ENCODE data around the gene C6orf163. TPM values are rescaled to one million over a fixed set of nuclear protein-coding genes. Genes with fewer than 3 reads are reported as not detected.

C6orf163 gene
- total and polyA plus RNA-seq, 2 of the 4 experiments (the other 2 are of a cell fraction): 0.55 to 0.90 TPM

- Histone ChIP-seq H2AK5ac (ENCODE audit: low read depth, low read length) (no peak overlapping the region), H2BK120ac (ENCODE audit: low read depth, low read length) (no peak overlapping the region), H2AK9ac (replicated peaks; ENCODE audit: low read depth, low read length, poor library complexity) (no peak overlapping the region), H2AFZ (replicated peaks; ENCODE audit: low read length, poor library complexity) (no peak overlapping the region), H3K27me3 (ENCODE audit: control insufficient read depth, insufficient read depth, low read length) (peaks cover 7% of the 10 kb centered on the region), H4K91ac (ENCODE audit: insufficient read depth, low read depth, low read length) (no peak overlapping the region), H3K9ac (ENCODE audit: low read depth, low read length) (no peak overlapping the region), H3K18ac (ENCODE audit: low read depth, low read length) (no peak overlapping the region), H3K14ac (replicated peaks; ENCODE audit: low read depth, low read length) (no peak overlapping the region), H4K5ac (ENCODE audit: low read depth, low read length) (no peak overlapping the region), H3K79me1 (ENCODE audit: low read depth in 1 of 2, low read length in 2 of 2) (no peaks in the 10 kb centered on the region), H3K36me3 (ENCODE audit: control insufficient read depth, insufficient read depth, low read length) (no peaks in the 10 kb centered on the region), H3K4me3 (ENCODE audit: insufficient read depth, low read depth, low read length) (no peak overlapping the region), H2BK15ac (ENCODE audit: low read depth, low read length) (no peak overlapping the region), H4K8ac (ENCODE audit: low read depth in 2 of 2, low read length in 2 of 2) (no peak overlapping the region), H2BK5ac (ENCODE audit: low read depth, low read length, poor library complexity, severe bottlenecking) (no peak overlapping the region), H3K4ac (ENCODE audit: low read depth, low read length) (no peak overlapping the region), H3K4me1 (ENCODE audit: control insufficient read depth, insufficient read depth, low read length) (no peaks in the 10 kb centered on the region), H2BK20ac (ENCODE audit: low read depth, low read length) (no peak overlapping the region), H3K56ac (ENCODE audit: extremely low read depth, insufficient read depth, low read length) (no peak overlapping the region), H3K27ac (ENCODE audit: insufficient read depth, low read length) (no peak overlapping the region), H3K9me3 (ENCODE audit: control insufficient read depth, insufficient read depth, low read length) (no peaks in the 10 kb centered on the region), H3K4me2 (ENCODE audit: low read depth, low read length) (no peak overlapping the region), H3K23ac (ENCODE audit: low read depth, low read length) (no peak overlapping the region), H4K20me1 (ENCODE audit: insufficient read depth, low read length) (no peaks in the 10 kb centered on the region), H3K9me1 (ENCODE audit: insufficient read depth, low read length) (no peaks in the 10 kb centered on the region)
- ATAC-seq (ENCODE audit: low read depth) (no peak), DNase-seq (no peak)
- in situ Hi-C loops (cut with MboI; ENCODE audit: low sequenced_read_pairs): no loop called here
- CTCF ChIA-PET: interaction anchor here (0.5 kb wide), 1 partner anchor 176 kb away, joined by 3 read pairs; no protein-coding TSS in a partner anchor
- POLR2A ChIA-PET (ENCODE audit: unreplicated experiment): no interaction called here
- TF ChIP-seq SMC3 (IDR thresholded peaks at IDR 0.05; ENCODE audit: low read depth, low read length): no peak
- TF ChIP-seq CHD1 (IDR thresholded peaks at IDR 0.05; ENCODE audit: low read depth, low read length): no peak
- TF ChIP-seq BHLHE40 (IDR thresholded peaks at IDR 0.05; ENCODE audit: low read depth, low read length): no peak
- TF ChIP-seq POLR2A (IDR thresholded peaks at IDR 0.05; ENCODE audit: low read depth, low read length): no peak
- no peak for TF ChIP-seq RCOR1 (IDR thresholded peaks at IDR 0.05; ENCODE audit: insufficient replicate concordance, low read length)
- TF ChIP-seq NFE2L2 (IDR thresholded peaks at IDR 0.05; ENCODE audit: low read depth, low read length): no peak
- no peak for TF ChIP-seq CEBPB (IDR thresholded peaks at IDR 0.05; ENCODE audit: low read depth, low read length)
- TF ChIP-seq MAZ (IDR thresholded peaks at IDR 0.05; ENCODE audit: borderline replicate concordance, low read depth, low read length): no peak
- TF ChIP-seq RAD21 (IDR thresholded peaks at IDR 0.05; ENCODE audit: low read length): no peak
- TF ChIP-seq, protein P1, sequence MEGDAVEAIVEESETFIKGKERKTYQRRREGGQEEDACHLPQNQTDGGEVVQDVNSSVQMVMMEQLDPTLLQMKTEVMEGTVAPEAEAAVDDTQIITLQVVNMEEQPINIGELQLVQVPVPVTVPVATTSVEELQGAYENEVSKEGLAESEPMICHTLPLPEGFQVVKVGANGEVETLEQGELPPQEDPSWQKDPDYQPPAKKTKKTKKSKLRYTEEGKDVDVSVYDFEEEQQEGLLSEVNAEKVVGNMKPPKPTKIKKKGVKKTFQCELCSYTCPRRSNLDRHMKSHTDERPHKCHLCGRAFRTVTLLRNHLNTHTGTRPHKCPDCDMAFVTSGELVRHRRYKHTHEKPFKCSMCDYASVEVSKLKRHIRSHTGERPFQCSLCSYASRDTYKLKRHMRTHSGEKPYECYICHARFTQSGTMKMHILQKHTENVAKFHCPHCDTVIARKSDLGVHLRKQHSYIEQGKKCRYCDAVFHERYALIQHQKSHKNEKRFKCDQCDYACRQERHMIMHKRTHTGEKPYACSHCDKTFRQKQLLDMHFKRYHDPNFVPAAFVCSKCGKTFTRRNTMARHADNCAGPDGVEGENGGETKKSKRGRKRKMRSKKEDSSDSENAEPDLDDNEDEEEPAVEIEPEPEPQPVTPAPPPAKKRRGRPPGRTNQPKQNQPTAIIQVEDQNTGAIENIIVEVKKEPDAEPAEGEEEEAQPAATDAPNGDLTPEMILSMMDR (conservative IDR thresholded peaks at IDR 0.05; ENCODE audit: low read depth, low read length): no peak
- TF ChIP-seq MXI1 (IDR thresholded peaks at IDR 0.05; ENCODE audit: borderline replicate concordance, low read depth, low read length): no peak
- TF ChIP-seq FOS (IDR thresholded peaks at IDR 0.05; ENCODE audit: low read depth, low read length): no peak
- TF ChIP-seq, protein P2, sequence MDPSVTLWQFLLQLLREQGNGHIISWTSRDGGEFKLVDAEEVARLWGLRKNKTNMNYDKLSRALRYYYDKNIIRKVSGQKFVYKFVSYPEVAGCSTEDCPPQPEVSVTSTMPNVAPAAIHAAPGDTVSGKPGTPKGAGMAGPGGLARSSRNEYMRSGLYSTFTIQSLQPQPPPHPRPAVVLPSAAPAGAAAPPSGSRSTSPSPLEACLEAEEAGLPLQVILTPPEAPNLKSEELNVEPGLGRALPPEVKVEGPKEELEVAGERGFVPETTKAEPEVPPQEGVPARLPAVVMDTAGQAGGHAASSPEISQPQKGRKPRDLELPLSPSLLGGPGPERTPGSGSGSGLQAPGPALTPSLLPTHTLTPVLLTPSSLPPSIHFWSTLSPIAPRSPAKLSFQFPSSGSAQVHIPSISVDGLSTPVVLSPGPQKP (IDR thresholded peaks at IDR 0.05; ENCODE audit: borderline replicate concordance, low read depth, low read length): no peak
- TF ChIP-seq USF2 (IDR thresholded peaks at IDR 0.05; ENCODE audit: low read depth, low read length): no peak
- dilution Hi-C loops (cut with HindIII; ENCODE audit: low sequenced_read_pairs, unreplicated experiment): no loop called here
- no TSS peak for BruUV-seq (replicated peaks)
- whole genome bisulfite sequencing, 2 experiments (ENCODE audit: extremely low coverage in 2 of 2, insufficient read length in 1 of 2): no CpG with 5 or more reads among the region's 3 CpGs
- intact Hi-C loops (cut with micrococcal nuclease): no loop called here
These were observed 29.5 kb upstream of the C6orf163 start for GRCh38 chr6:87315071-87315470.

Data from IMR-90 (cell line).